Measurements from ENCODE around the gene IPCEF1.

IPCEF1 gene, protein sequence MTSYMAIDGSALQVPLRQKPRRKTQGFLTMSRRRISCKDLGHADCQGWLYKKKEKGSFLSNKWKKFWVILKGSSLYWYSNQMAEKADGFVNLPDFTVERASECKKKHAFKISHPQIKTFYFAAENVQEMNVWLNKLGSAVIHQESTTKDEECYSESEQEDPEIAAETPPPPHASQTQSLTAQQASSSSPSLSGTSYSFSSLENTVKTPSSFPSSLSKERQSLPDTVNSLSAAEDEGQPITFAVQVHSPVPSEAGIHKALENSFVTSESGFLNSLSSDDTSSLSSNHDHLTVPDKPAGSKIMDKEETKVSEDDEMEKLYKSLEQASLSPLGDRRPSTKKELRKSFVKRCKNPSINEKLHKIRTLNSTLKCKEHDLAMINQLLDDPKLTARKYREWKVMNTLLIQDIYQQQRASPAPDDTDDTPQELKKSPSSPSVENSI

DNA sequence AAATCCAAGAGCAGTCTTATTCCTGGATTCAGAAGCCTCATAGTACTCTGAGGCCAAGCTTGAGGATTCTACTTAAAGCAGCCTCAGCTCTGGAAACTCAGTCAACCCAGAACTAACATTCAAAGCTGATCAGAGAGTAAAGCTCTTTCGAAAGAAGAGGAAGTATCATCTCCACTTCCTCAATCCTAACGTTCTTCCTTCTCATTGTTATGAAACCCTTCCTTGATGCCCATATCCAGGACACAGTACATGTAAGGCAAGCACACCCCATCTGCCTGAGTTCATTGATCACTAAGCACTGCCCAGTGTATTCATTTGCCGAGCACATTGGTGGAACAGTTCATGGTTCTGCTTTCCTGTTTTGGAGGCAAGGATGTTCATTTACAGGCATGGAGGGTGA, at the start of gene IPCEF1:
TSS of gene IPCEF1 (minus strand) at position 114 of the 400 bp plus-strand sequence. CDS start 90,856 bp downstream, outside the sequence.
- no peak for DNase-seq (ENCODE audit: low read depth)

DNA sequence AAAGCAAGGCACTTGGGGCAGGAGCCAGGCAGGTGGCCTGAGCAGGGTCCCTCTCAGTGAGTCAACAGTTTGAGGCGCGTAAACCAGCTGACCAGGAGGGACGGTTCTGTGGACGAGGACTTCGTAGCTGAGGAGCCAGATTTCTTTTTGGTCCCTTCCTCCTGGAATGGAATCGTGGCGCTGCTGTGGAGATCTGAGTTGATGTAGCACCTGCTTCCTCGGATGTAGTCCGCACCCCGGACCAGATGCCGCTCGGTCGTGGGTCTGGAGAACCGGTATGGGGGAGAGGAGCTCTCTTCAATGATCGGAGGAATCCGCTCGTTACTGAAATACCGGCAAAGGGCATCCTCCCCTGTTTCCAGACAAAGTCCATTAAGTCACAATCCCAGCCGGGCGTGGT, 49.7 kb upstream of the IPCEF1 start:
- DNase-seq (ENCODE audit: low read depth), result no peak

DNA sequence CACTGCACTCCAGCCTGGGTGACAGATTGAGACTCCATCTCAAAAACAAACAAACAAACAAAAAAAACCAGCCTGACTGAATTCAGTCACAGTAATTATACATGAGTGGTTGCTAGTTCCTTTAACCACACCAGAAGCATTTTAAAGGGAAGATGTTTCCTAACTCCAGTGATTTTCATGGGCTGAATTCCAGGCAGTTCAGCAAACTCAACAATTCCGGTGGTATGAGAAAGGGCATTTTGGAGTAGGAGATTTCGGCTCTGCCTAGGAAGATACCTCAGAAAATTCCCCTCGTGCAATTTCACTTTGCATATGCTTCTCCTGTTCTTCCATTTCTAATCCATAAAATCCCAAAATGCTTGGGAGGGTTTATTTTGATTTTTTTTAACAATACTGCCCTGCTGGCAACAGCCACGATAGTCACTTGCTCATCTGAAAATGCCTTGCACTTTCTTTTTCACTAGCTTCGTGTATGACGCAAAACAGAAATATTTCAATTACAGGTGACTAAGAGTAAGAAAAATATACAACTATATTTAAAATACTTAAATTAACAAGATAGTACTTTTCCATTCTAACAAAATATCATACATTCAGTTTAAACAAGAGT, 48.3 kb upstream of the IPCEF1 start:
- no peak for DNase-seq (ENCODE audit: low read depth)

DNA sequence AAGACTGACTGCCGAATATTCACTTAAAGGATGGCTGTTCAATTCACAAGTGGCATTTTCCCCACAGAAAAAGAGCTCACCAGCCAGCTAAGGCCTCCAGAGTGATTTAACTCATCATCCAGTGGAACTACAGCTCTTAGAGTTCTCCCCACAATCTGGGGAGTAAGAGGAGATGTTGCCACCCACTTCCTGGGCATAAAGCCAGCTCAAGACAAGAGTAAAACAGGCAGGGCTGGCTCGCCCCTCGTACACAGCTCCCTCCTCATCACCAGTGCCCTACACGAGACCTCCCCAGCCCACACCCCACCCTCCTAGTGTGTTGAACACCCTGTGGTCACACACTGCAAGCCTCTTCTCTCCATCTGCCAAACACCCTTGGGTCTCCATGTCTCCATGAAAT, 47.2 kb upstream of the IPCEF1 start:
- no peak for DNase-seq (ENCODE audit: low read depth)

DNA sequence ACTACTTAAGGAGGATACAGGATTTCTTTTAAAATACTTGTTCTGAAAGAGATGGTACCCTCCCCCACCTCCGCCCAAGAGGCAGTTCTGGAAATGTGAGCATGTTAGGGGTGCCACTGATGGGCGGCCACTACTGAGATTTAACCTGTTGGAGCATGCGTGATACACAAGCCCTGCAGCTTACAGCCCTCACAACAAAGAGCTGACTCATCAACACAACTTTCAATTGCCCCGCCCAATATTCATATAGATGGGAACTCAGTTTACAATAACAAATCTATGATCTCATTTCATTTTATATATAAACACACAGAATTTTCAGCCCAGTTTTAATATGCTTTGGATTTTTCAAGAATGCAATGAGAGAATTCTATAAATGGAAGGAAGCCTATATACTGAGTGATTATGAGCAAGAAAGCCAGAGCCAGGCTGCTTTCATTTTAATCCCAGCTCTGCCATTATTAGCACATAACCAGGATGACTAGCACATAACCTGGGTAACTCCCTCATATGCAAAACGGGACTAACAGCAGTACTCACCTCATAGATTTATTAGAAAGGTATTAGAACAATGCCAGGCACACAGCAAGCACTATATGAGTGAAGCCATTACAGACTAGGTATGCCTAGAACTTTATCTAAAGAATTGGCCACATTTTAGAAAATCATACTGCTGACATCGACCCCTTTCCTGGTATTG, 45.6 kb upstream of the IPCEF1 start:
- DNase-seq (ENCODE audit: low read depth), result no peak

DNA sequence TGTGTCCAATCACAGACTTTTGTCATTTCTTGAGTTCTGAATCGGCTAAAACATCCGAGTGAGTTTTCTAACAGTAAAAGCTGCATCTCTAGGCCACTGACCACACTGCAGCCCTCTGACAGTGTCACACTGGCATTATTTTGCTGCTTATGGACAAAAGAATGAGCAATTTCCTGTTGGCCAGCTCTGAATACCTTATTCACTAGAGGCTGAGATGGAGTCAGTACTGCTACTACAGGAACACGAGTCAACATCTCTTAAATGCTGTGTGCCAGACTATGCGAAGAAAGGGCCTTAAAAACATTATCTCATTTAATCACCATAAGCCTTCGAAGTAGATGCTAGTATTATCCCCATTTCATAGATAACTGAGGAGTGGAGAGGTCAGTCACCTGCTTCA, 42.5 kb upstream of the IPCEF1 start:
- DNase-seq (ENCODE audit: low read depth), result no peak

DNA sequence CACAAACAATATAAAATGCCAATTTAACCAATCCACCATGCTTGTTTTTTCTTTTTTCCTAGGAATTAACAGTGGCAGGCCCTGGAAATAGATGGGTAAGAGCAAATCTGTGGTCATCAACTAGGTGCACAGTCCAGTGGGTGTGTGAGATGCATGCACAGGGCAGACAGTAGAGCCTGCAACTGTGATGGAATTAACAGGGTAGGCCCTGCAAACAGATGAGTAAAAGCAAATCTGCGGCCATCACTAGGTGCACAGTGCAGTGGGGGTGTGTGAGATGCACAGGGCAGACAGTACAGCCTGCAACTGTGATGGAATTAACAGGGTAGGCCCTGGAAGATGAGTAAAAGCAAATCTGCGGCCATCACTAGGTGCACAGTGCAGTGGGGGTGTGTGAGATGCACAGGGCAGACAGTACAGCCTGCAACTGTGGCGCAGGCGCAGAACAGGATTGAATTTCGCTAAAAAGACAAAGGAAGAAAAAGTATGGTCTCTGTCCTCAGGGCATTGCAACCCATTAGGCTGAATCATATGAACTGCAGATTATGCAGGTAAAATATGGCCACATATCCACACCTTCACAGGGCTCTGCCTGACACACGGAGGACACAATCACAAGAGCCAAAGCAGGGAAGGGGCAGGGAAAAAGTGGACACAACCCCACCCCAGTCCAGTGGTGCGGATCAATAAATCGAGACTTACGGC, 41.0 kb upstream of the IPCEF1 start:
- DNase-seq (ENCODE audit: low read depth), result no peak

DNA sequence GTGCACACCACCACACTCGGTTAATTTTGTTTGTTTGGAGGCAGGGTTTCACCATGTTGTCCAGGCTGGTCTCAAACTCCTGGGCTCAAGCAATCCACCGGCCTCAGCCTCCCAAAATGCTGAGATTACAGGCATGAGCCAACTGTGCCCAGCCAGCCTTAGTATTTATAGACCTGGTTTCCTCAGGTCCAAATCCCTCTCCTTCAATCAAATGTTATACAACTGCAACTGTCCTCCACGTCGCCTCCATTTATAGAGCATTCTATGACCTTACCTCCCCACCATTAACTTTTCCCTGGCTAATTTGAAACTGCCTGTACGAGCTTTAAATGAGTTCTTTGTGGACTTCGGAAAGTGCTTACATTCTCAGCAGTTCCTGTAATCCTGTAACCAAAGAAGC, 39.3 kb upstream of the IPCEF1 start:
- no peak for DNase-seq (ENCODE audit: low read depth)

DNA sequence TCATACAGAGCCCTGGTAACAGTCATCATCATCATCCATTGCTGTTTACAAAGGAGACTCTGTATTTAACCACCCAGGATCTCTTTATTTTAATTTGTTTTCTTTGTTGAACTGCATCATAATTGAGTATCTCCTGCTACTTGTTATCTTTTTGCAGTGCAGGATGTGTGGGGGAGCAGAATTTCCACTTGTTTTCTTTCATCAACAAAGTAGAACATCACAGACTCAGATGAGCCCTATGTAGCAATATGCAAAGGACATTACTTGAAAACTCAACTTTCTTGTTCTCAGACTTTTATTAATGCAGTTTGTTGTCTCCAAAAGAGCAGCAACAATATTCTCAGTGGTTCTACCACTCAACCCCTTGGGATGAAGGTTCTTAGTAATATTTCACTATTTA, 38.7 kb upstream of the IPCEF1 start:
- DNase-seq (ENCODE audit: low read depth), result no peak

DNA sequence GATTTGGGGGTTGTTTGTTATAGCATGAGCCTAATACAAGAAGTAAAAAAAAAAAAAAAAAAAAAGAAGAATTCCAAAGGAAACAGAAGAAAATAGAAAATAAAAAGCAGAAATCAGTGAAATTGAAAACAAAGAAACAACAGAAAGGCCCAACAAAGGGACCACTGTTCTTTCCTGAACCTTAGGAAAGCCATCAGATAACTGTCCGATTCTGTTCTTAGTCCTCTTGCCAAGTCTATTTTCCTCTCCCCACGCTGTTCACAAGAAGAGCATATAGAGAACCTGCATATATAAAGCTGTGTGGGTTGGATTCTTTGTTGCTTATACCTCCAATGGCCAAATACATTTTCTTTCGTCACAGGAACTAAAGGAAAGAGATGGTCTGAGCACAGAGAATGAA, 38.0 kb upstream of the IPCEF1 start:
- DNase-seq (ENCODE audit: low read depth), result no peak

DNA sequence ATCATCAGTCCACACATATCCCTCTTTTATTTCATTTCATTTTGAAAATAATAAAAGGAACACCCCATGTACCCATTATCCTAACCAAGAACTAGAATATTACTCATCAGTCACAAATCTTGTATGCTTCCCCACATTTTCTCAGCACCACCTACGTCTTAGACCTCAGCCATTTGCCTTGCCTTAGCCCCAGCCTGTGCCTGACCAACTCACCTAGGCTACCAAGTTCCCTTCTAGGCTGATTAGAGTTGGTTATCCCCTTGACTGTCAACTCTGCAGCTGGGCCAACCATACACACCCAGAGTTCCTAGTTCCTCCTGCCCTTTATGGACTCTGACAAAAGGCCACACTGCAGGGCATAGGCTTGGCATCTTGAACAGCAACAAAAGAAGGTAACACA, 33.4 kb upstream of the IPCEF1 start:
- no peak for DNase-seq (ENCODE audit: low read depth)

DNA sequence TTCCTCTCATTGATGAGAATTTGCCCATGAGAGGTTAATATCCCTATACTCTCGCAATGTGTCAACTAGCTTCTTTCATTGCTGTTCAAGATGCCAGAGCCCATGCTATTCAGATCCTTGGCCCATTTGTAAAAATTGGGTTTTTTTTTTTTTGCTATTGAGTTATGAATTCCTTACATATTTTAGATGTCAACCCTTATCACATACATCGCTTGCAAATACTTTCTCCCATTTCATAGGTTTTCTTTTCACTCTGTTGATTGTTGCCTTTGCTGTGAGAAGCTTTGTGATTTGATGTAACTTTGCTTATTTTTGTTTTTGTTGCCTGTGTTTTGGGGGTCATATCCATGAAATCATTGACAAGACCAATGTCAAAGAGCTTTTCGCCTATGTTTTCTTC, 32.2 kb upstream of the IPCEF1 start:
- no peak for DNase-seq (ENCODE audit: low read depth)

DNA sequence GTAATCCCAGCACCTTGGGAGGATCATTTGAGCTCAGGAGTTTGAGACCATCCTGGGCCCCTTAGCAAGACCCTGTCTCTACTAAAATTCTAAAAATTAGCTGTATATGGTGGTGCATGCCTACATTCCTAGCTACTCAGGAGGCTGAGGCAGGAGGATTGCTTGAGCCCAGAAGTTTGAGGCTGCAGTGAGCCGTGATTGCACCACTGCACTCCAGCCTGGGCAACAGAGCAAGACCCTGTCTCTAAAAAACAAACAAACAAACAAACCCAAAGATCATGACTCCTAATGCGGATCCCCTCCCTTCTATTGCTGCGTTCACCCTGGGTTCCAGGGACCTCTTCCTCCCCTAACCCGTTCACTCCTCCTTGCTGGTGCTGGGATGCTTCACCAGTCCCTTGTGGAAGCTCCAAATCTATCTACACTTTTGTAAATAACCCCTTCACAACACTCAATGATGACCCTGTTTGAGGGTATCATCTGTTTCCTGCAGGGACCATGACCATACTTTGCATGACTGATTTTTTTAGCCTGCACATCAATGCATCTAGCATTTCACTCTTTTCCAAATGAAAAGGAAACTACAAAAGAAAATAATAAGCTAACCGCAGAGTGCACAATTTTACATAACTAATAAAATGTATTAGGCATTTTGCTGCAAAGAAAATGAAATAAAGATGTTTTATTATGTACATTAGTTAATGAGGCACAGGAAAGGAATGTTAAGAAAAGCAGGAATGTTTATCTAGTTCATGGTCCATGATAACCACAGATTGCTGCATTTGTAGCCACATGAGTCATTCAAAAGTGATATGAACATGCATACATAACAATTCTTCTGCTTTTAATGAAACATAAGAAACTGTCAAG, 30.5 kb upstream of the IPCEF1 start:
- no peak for DNase-seq (ENCODE audit: low read depth)

DNA sequence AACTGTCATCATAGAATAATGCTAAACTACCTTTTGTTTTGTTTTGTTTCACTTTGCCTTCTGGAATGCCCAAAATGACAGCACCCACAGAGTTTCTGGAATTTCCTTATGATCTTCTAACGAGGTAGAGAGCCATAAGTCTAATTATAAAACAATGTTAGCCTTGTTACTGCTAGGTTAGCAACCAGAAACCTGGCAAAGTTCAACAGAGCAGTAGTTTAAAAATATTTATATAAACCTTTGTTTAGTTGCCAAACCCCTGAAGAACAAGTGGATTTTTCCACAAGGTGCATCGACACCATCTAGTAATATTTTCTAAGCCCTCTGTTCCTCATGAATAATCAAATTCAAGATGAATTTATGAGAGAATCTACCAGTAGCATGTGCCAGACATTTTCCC, 27.6 kb upstream of the IPCEF1 start:
- DNase-seq (ENCODE audit: low read depth), result no peak

DNA sequence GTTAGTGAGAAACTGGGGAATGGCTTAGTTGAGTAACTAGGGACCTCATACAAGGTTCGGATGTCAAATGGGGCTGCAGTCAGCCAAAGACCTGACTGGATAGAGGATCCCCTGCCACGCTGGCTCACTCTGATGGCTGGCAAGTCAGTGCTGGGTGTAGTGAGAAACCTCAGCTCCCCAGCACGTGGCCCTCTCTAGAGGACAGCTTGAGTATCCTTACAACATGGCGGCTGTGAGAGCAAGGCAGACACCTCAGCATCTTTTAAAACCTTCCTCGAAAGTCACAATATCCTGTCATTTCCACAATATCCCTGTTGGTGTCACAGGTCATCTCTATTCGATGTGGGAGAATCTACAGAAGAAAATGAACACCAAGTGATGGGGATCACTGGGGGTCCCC, 26.7 kb upstream of the IPCEF1 start:
- DNase-seq (ENCODE audit: low read depth), result no peak

DNA sequence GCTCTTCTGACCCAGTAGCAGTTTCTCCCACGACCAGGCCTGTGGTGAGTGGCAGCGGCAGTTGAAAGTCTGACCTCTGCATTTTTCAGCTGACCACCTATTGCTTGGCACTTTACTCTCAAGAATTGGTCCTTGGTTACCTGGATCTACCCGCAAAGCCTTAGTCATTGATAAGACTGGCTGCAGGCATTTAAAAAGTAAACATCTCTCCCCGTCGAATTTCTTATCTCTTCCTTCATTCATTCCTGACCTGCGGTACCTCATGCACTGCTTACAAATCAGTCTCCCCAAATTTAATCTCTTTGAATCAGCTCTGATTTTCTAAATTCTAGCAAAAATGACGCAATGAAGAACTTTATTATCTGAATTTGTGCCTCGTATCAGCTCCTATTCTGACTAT, 26.1 kb upstream of the IPCEF1 start:
- DNase-seq (ENCODE audit: low read depth), result no peak

DNA sequence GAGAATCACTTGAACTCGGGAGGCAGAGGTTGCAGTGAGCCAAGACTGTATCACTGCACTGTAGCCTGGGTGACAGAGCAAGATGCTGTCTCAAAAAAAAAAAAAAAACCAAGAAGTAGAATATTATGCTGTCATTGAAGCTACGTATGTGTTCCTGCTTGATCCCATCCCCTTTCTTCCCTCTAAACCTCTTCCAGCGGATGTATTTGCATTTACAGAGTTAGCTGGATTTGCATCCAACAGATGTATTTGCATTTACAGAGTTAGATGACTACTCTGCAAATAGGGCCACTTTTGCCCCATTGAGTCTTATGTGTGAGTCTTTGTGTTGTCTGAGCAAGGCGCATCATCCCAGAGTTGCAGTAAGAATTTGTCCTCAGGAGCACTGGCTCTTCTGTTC, 24.9 kb upstream of the IPCEF1 start:
- DNase-seq (ENCODE audit: low read depth), result no peak

DNA sequence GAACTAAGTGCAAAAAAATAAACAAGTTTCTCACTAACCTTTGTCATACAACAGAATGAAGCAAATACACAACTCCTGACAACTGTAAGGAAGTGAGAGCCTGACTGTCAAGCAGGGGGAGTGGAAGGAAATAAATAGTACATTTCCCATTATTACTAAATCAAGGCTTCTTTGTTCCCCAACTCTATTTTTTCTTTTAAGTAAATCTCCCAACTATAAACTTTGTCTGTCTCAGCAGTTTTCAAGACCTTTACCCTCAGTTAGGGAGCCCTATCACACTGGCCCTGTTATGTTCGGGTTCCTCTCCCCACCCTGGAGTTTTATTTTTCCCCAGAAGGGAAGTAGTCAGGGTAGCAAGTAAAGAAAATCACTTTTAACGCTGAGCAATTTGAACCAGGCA, 24.1 kb upstream of the IPCEF1 start:
- DNase-seq (ENCODE audit: low read depth), result no peak

DNA sequence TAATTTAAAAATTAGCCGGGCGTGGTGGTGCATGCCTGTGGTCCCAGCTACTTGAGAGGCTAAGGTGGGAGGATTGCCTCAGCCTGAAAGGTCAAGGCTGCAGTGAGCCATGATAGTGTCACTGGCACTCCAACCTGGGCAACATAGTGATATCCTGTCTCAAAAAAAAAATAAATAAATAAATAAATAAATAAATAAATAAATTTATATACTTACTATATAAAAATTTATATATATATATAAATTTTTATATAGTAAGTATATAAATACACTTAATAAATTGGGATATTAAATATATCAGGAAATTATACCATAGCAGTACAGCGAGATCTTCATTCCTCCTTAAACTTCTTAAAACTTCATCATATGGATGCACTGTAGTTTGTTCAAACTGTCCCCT, 23.0 kb upstream of the IPCEF1 start:
- no peak for DNase-seq (ENCODE audit: low read depth)

DNA sequence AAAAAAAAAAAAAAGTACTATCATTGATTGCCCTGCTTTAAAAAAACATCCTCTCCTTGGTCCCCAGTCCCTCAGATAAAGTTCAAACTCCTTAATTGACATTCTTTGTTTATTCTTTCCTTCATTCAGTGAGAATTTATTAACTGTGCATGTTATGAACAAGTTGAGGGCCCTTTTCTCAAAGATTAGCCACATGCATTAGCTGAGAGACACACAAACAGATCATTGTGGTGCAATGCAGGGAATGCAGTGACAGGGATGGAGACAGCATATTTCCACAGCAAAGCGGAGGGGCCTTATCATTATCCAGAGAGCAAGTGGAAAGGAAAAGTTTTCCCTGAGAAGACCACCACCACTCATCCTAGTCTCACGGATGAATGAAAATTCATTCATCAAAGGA, 21.9 kb upstream of the IPCEF1 start:
- DNase-seq (ENCODE audit: low read depth), result no peak

DNA sequence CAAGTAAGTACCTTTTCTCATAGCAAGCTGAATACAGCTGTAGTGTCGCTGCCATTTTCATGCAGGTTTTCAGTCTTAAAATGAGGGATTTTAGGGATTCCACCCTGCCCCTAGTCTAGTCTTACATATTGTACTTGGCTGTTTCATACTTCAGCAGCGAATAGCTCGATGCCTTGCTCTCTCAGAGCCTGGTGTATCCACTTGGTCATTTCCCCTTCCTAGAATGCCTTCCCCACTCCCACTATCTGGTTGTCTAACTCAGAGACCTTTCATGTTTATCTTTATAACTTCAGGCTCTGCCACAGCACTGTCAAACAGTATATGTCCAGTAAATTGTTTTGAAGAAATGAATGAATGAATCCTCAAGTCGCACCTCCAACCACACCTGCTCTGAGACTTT, 21.1 kb upstream of the IPCEF1 start:
- DNase-seq (ENCODE audit: low read depth), result no peak

DNA sequence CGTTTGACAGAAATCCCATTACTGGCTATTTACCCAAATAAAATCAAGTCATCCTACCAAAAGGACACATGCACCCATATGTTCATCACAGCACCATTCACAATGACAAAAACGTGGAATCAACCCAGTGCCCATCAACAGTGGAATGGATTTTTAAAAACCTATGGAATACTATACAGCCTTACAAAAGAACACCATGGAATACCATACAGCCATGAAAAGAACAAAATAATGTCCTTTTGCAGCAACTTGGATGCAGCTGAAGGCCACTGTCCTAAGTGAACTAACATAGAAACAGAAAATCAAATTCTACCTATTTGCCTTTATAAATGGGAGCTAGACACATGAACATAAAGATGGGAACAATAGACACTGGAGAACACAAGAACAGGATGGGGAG, 17.4 kb upstream of the IPCEF1 start:
- no peak for DNase-seq (ENCODE audit: low read depth)

Data from activated T-cell treated with anti-CD3 and anti-CD28 coated beads for 24 hours (primary cell).